Measurements from ENCODE around the gene MOCS3. TPM values are rescaled to one million over a fixed set of nuclear protein-coding genes. Genes with fewer than 3 reads are reported as not detected.
A peak's percentile ranks its signal among the peaks of the same experiment; 100 is the strongest.

The MOCS3 gene
- total and polyA plus RNA-seq, 2 of the 13 experiments (the other 11 are each of a cell fraction or from before 2014, with no cell fraction given), result 3.7 to 8.4 TPM

DNA sequence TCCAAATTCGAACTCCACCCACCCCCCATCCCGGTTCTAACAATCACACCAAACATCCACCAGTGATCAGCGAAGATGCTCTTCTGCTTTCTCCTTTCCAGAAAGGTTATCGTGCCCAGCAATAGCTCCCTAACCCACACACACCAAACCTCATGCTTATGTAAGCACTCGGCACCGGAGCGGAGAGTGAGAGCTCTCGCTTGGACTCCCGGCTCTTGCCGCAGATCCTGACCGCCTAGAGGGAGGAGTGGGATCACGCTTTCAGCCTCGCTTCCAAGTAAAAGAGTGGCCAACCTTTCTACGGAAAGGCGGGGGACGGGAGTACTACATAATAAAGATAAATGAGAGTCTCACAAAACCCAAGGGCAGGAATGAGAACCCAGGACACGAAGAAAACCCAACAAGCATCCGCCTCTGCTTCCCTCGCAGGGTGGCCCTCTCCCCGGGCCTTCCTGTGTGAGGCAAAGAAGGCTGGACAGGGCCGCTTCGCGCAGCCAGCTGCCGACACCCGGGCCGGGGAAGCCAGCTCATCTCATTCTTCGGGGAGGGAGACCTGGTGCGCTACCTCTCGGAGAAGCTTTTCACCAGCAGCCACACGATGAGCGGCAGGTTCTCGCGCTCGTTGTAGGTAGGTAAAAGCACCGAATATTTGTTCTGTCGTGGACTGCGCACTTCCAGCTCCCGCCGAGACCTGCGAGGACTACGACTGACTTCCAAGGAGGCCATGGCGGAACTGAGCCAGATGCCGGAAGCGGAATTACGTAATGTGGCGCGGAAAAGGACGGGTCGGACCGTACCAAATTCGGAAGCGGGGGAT is 612 bp upstream of the MOCS3 start, which contains the start of gene DPM1 (continued):
- TF ChIP-seq NFYC (CRISPR knock-in tag; IDR thresholded peaks at IDR 0.05), result peak; percentile 44; the same call in 1 of the 2 replicates
- TF ChIP-seq, protein P1, sequence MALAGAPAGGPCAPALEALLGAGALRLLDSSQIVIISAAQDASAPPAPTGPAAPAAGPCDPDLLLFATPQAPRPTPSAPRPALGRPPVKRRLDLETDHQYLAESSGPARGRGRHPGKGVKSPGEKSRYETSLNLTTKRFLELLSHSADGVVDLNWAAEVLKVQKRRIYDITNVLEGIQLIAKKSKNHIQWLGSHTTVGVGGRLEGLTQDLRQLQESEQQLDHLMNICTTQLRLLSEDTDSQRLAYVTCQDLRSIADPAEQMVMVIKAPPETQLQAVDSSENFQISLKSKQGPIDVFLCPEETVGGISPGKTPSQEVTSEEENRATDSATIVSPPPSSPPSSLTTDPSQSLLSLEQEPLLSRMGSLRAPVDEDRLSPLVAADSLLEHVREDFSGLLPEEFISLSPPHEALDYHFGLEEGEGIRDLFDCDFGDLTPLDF (CRISPR knock-in tag; IDR thresholded peaks at IDR 0.05), result peak; percentile 95
- TF ChIP-seq ARNTL (CRISPR knock-in tag; IDR thresholded peaks at IDR 0.05), result no peak
- no peak for TF ChIP-seq ZNF496 (CRISPR knock-in tag; IDR thresholded peaks at IDR 0.05; ENCODE audit: insufficient replicate concordance)
- TF ChIP-seq CREM (IDR thresholded peaks at IDR 0.05), result peak; percentile 98; the same call in 1 of the 2 replicates
- peak; percentile 35; the same call in 1 of the 2 replicates for TF ChIP-seq CREM (CRISPR knock-in tag; IDR thresholded peaks at IDR 0.05)
- no peak for TF ChIP-seq JDP2 (CRISPR knock-in tag; IDR thresholded peaks at IDR 0.05; ENCODE audit: borderline replicate concordance)
- TF ChIP-seq, protein P2, sequence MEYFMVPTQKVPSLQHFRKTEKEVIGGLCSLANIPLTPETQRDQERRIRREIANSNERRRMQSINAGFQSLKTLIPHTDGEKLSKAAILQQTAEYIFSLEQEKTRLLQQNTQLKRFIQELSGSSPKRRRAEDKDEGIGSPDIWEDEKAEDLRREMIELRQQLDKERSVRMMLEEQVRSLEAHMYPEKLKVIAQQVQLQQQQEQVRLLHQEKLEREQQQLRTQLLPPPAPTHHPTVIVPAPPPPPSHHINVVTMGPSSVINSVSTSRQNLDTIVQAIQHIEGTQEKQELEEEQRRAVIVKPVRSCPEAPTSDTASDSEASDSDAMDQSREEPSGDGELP (IDR thresholded peaks at IDR 0.05; ENCODE audit: borderline replicate concordance, low read depth), result peak; percentile 86
- TF ChIP-seq CBFB (CRISPR knock-in tag; IDR thresholded peaks at IDR 0.05), result no peak; the same call in 1 of the 2 replicates
- TF ChIP-seq EHMT2 (IDR thresholded peaks at IDR 0.05; ENCODE audit: borderline replicate concordance, low read depth, low read length), result no peak
- no peak for TF ChIP-seq FOSL1 (CRISPR knock-in tag; IDR thresholded peaks at IDR 0.05; ENCODE audit: borderline replicate concordance)
- no peak for TF ChIP-seq NBN (conservative IDR thresholded peaks at IDR 0.05)
- TF ChIP-seq BORCS8-MEF2B (CRISPR knock-in tag; IDR thresholded peaks at IDR 0.05), result peak; percentile 73; the same call in 1 of the 2 replicates
- TF ChIP-seq HNRNPUL1 (IDR thresholded peaks at IDR 0.05; ENCODE audit: low read depth, low read length), result no peak
- TF ChIP-seq MAF1 (CRISPR knock-in tag; IDR thresholded peaks at IDR 0.05; ENCODE audit: borderline replicate concordance), result no peak
- TF ChIP-seq, protein P3, sequence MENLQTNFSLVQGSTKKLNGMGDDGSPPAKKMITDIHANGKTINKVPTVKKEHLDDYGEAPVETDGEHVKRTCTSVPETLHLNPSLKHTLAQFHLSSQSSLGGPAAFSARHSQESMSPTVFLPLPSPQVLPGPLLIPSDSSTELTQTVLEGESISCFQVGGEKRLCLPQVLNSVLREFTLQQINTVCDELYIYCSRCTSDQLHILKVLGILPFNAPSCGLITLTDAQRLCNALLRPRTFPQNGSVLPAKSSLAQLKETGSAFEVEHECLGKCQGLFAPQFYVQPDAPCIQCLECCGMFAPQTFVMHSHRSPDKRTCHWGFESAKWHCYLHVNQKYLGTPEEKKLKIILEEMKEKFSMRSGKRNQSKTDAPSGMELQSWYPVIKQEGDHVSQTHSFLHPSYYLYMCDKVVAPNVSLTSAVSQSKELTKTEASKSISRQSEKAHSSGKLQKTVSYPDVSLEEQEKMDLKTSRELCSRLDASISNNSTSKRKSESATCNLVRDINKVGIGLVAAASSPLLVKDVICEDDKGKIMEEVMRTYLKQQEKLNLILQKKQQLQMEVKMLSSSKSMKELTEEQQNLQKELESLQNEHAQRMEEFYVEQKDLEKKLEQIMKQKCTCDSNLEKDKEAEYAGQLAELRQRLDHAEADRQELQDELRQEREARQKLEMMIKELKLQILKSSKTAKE (CRISPR knock-in tag; IDR thresholded peaks at IDR 0.05; ENCODE audit: borderline replicate concordance), result no peak
- TF ChIP-seq, protein P4, sequence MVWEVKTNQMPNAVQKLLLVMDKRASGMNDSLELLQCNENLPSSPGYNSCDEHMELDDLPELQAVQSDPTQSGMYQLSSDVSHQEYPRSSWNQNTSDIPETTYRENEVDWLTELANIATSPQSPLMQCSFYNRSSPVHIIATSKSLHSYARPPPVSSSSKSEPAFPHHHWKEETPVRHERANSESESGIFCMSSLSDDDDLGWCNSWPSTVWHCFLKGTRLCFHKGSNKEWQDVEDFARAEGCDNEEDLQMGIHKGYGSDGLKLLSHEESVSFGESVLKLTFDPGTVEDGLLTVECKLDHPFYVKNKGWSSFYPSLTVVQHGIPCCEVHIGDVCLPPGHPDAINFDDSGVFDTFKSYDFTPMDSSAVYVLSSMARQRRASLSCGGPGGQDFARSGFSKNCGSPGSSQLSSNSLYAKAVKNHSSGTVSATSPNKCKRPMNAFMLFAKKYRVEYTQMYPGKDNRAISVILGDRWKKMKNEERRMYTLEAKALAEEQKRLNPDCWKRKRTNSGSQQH (CRISPR knock-in tag; IDR thresholded peaks at IDR 0.05; ENCODE audit: low read depth), result peak; percentile 98
- TF ChIP-seq ZBTB37 (CRISPR knock-in tag; IDR thresholded peaks at IDR 0.05), result no peak
- TF ChIP-seq, protein P5, sequence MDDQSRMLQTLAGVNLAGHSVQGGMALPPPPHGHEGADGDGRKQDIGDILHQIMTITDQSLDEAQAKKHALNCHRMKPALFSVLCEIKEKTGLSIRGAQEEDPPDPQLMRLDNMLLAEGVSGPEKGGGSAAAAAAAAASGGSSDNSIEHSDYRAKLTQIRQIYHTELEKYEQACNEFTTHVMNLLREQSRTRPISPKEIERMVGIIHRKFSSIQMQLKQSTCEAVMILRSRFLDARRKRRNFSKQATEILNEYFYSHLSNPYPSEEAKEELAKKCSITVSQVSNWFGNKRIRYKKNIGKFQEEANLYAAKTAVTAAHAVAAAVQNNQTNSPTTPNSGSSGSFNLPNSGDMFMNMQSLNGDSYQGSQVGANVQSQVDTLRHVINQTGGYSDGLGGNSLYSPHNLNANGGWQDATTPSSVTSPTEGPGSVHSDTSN (CRISPR knock-in tag; IDR thresholded peaks at IDR 0.05; ENCODE audit: borderline replicate concordance), result no peak
- TF ChIP-seq ZBTB42 (CRISPR knock-in tag; IDR thresholded peaks at IDR 0.05), result no peak
- no peak for TF ChIP-seq ZNF326 (CRISPR knock-in tag; IDR thresholded peaks at IDR 0.05; ENCODE audit: borderline replicate concordance)

Measured in HepG2 (cell line).